NCI-H187 treated with DMSO at 0.1 percent for 48 hours (cell line): Measurements from ENCODE around the gene BNIP3.
A peak's percentile ranks its signal among the peaks of the same experiment; 100 is the strongest.
"Not testable (repeated sequence)": the region's sequence is repeated elsewhere in the genome, so short reads cannot be mapped to it uniquely, and the experiment has no call there.

Experiments
- DNase-seq: peaks from one replicate; lab custom pipeline; 2025; lab: John Stamatoyannopoulos, UW

BNIP3 gene

DNA sequence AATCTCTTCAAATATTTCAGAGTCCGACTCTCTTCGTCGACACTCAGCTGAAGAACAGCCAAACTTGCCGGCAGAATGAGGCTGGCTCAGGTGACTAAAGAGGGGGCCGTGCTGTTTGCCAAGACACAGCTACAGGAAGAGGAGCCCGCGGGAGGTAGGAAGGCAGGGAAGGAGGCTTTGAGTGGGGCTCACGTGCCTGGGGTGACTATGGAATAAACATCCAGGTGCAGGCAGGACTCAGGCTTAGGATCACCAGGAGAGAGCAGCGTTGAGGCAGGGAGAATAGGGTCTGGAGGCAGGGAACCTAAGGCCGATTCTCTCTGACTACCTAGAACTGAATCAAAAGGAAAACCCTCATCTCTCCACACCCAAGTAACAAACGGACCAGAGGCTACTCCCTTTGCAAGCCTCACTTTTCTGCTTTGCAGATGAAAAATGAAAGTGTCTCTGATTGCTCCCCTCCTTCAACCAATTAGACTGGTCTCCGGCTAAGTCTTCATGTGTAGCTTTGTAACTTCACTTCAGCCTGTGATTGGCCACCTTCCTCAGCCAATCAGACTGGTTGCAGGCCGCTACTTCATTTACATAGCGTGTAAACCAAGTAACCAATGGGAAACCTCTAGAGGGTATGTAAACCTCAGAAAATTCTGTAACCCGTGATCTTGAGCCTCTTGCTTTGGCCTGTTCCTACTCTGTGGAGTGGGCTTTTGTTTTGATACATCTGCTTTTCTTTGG, 19.7 kb upstream of the BNIP3 start:
- DNase-seq, result peak; percentile 32

DNA sequence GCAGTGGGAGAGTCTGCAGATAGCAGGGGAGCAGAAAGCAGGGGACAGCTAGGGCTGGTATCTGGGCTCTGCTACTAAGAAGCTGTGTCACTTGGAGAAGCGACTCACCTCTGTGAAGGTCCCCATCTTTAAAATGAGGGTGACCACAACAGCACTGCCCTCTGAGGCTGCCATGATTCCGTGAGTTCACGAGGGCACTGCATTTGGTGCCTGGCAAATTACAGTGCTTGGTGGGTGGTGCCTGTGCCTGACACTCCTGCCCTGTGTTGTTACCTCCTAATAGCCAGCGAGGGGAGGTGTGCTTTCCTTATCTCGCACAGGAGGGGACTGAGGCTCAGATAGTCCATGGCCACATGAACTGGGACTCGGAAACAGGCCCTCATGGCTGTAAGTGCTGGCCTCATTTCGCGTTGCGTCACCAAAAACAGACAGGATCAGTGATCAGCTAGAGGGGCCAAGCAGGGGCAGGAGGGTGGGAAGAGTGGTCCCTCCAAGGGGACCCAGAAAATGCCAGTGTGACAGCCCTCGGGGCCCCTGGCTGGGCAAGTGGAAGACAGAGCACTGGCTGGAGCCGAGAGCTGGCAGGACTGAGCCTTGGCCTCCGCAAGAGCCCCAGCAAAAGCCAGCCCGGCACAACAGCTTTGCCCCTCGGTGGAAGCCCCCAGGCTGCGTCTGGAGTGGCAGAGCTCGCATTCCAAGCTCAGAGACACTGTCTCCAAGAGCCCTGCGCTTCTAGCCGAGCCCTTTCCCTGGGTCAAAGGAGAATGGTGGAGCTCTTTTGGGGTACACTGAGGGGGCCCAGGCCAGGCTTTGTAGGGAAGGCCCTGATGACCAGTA, 17.3 kb upstream of the BNIP3 start:
- no peak for DNase-seq

- no peak for DNase-seq
Observed at GRCh38 chr10:131998050-131998844, 16.5 kb upstream of the BNIP3 start.

DNA sequence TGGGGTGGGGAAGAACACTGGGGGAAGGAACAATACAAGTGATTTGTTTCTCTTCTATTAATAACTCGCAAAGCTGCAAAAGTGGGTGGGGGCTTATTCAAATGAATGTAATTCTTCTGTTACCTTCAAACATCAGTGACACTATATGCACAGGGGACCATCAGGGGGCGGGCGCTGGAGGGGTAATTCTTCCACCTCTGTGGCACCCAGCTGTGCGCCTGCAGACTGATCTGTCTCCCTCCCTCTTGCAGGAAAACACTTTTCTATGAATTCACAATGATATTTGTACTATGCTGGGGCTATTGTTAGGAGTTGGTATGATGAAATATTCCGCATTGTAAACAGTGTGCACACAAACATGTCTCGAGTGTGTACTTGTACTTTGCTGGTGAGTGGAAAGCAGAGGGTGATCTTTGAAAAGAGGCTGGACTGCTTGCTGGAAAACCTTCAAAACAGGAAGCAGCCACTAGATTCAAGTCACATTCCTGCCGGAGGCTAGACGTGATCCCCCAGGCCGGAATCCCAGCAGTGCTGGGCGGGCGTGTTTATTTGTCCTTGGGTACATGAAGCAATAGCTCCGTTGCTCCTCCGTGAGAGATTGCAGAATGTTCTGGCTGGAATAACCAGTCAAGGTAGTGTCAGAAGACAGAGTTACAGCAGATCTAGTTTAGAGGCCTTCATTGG, 15.8 kb upstream of the BNIP3 start:
- no peak for DNase-seq

- DNase-seq, result no peak
Observed at GRCh38 chr10:131996466-131997365, 15.0 kb upstream of the BNIP3 start.

DNA sequence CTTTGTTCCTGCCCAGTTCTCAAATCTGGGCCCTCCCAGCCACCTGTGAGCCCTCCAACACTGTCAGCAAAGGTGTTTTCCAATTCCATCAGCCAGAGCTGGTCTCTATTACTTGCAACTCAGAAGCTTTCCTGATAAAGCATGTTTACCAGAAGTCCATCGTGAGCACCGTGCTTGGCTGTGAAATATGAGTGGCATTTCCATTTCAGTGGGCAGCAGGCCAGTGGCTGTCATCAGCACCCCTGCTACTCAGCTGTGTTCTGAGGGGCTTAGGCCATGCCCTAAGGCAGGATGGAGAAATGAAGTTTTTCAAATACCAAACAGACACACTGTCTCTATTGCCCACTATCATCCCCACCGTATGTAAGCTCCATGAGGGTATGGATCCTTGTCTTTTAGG, 12.7 kb upstream of the BNIP3 start:
- DNase-seq, result no peak

GRCh38 chr10:131993275-131993674, 11.6 kb upstream of the BNIP3 start:
- DNase-seq, result no peak

DNA sequence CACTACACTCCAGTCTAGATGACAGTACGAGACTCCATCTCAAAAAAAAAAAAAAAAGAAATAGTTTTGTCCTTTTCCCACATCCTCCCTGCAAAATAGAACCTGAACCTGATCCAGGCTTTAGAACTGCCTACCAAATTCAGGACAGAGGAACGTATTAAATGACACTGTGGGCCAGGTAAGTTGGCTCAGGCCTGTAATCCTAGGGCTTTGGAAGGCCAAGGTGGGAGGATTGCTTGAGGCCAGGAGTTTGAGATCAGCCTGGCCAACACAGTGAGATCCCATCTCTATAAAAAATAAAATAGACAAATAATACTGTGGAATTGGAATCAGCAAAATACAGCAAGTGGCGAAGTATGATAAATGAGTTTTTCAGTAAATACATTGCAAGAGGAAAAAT, 10.0 kb upstream of the BNIP3 start:
- DNase-seq, result no peak

GRCh38 chr10:131987786-131988185, 6.1 kb upstream of the BNIP3 start:
- not testable (repeated sequence) for DNase-seq

GRCh38 chr10:131987301-131987700, 5.6 kb upstream of the BNIP3 start:
- not testable (repeated sequence) for DNase-seq

DNA sequence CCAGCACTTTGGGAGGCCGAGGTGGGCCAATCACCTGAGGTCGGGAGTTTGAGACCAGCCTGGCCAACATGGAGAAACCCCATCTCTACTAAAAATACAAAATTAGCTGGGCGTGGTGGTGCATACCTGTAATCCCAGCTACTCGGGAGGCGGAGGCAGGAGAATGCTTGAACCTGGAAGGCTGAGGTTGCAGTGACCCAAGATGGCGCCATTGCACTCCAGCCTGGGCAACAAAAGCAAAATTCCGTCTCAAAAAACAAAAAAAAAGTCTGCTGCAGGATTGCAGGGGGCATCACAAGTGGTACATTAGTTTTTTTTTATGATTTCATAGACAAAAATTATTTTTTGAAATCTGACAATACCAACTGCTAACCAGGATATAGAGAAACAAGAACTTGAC, 5.1 kb upstream of the BNIP3 start:
- DNase-seq, result not testable (repeated sequence)

- DNase-seq, result no peak
Observed at GRCh38 chr10:131983780-131984179, 2.1 kb upstream of the BNIP3 start.

DNA sequence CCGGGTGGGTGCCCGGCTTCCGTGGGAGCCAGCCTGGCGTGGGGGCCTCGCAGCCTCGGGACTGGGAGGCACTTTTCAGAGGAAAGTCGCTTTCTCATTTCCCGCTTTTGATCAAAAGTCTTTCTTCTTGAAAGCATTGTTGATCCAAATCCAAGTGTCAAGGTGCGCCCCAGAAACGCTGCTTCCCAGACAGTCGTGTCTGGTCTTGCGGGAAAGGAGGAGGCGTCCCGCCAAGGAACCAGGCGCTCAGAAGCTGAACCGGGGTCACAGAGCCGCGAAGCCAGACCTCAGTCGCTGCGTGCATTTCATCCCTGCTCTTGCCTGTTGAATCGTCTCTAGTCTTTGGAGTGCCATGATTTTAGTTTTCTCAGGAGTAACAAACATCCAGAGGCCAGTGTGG, 1.1 kb upstream of the BNIP3 start:
- no peak for DNase-seq

DNA sequence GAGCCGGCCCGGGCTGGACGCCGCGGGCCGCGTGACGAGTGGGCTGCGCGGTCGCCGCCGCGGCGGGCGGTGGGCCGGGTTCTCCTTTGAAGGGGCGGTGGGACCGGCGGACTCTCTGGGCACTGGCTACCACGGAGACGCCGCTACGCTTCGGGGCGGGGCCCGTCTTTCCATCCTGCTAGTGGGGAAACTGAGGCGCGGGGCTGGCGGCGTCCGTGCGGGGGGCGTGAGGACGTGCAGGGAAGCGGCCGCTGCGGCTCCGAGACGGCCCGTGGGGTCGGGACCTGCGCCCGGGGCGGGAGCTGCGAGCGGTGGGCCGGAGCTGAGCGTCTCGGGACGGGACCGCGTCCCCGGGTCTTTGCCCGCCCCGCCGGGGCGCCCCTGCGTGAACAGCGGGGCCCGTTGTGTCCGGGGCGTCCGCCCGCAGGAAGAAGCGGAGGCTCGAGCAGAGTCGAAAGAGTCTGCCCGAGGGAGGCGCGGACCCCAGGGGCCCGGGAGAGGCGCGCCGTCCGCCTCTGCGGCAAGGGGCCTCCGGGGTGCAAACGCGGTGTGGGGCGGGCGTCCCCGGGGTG, 548 bp upstream of the BNIP3 start:
- no peak for DNase-seq

DNA sequence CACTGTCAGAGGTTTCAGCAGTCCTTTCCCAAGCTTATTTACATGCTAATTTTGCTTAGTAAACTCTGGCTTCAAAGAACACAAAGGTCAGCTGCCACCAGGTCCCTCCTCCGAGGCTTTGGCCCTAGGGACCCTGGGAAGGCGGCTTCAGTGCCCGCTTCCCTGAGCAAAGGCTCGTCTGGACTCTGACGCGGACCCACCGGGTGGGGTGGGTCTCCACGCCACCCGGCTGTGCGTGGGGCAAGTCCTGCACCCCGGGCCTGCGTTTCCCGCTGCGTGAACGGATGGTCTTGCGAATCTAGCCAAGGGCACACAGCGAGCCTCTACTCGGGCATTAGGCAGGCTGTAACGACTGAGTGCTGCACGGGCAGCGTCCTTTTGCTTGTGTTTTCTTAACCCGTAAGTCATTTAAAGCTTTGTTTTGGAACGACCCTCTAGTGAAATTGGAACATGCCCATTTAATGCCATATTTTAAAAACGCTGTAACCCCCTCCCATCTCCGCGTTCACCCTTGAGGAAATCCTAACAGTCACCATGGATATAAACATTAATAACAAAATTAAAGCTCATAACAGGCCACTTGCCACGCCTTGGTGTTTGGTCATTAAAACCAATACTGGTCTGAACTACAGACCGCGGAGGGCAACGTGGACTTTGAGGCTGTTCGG, 828 bp downstream of the BNIP3 start:
- no peak for DNase-seq

DNA sequence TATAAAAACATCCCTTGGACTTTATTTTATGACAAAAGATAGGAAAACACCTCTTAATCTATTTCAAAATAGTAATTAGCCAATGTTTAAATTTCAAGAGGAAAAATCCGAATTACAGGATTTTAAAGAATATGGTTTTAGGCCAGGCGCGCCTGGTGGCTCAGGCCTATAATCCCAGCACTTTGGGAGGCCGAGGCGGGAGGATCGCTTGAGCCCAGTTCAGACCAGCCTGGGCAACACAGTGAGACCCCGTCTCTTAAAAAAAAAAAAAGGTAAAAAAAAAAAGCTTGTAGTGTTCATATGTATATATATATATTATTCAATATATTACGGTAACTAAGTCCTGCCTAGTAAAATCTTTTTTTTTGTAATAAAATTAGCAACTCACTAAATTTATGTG, 1.4 kb downstream of the BNIP3 start:
- DNase-seq, result no peak

DNA sequence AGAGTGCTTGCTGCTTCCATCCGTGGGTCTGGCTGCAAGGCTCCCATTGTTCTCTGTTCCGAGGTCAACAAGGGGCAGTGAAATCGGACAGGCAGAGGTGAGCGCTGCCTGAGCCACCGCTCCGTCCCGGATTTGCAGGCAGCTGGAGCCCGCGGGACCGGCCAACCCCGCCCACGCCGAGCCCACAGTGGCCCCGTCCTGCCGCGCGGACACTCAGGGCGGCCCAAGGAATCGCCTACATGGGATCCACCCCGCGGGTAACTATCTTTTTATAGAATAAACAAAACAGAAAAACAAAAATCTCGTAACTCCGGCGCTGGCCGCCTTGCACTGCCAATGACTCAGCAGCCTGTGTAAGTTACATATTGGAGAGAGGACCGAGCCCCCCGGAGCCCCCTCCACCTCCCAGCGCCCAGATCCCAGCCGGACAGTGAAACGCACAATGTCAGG, 1.9 kb downstream of the BNIP3 start:
- no peak for DNase-seq

DNA sequence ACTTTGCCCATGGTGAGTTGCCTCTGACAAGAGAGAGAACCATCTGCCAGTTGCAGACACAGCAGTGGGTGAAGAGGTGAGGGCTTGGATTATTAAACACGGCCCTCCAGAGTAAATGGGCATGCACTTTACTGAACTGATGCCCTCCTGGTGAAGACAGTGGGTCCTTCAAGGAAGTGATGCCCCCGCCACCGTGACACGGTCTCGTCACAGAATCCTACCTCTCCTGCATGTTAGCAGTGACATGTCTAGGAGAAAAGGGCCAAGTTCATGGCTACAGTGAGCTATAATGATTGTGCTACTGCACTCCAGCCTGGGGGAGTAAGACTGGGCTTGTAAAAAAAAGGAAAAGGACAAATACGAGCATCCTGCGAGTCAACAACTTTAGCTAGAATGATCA, 2.4 kb downstream of the BNIP3 start:
- no peak for DNase-seq

GRCh38 chr10:131978851-131979250, 2.9 kb downstream of the BNIP3 start:
- DNase-seq, result no peak

DNA sequence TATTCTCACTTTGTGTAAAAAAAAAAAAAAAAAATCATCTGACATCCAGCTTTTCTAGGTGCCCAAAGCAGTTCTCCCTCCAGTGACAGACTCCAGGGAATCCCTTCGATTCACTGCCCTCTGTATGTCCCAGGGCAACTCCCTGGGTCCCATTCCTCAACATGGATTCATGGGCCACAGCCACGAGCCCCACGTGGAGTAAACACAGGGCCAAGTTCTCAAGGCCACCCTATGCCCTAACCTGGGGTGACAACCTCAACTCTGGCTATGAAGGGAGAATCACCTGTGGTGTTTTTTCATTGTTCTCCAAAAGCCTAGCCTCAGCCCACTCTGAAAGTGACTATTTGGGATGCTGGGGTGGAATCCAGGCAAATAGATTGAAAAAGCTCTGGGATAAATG, 3.4 kb downstream of the BNIP3 start:
- DNase-seq, result no peak
